H1 (cell line): ENCODE measurements around the gene UBE2E1. TPM values are rescaled to one million over a fixed set of nuclear protein-coding genes. Genes with fewer than 3 reads are reported as not detected.

Experiments
- CTCF ChIA-PET: fragments of 300-600 bp; sonication (Branson Sonifier 250); formaldehyde crosslinking; loops from one replicate; lab custom pipeline; 2021; ENCODE audit not compliant: partially characterized antibody; lab: Charles Lee
- POLR2A ChIA-PET: fragments of 300-600 bp; sonication (Branson Sonifier 250); formaldehyde crosslinking; loops from one replicate; lab custom pipeline; 2021; ENCODE audit warnings: inconsistent platforms; ENCODE audit not compliant: partially characterized antibody; lab: Charles Lee
- DNase-seq, 2 experiments: peaks; one replicate each; pipeline versions ENCODE4 v3.0.0 to v3.0.0-alpha.2; 2010 to 2022; ENCODE audit warnings: low spot score in 2 of 2, low read depth in 1 of 2, mixed read lengths in 1 of 2
- FAIRE-seq: peaks from 2 replicates; lab custom pipeline; 2011; peaks lifted over from hg19 to GRCh38; lab: Jason Lieb, UNC
- H2AFZ ChIP-seq: 2 replicates; pipeline ENCODE4 v1.8.1; 2012; ENCODE audit warnings: low read length, inconsistent platforms
- H2AK5ac ChIP-seq: 2 replicates; pipeline ENCODE4 v1.6.1; 2013; ENCODE audit warnings: low read depth, low read length
- H2BK120ac ChIP-seq: replicated peaks from 2 replicates; pipeline ENCODE3; 2013; ENCODE audit warnings: low read depth, low read length, inconsistent platforms
- H2BK12ac ChIP-seq: 2 replicates; pipeline ENCODE4 v1.6.1; 2013; ENCODE audit warnings: low read depth, low read length
- H2BK15ac ChIP-seq: 2 replicates; pipeline ENCODE4 v1.6.1; 2013; ENCODE audit warnings: low read length
- H2BK20ac ChIP-seq: 2 replicates; pipeline ENCODE4 v1.6.1; 2013; ENCODE audit warnings: low read length
- H2BK5ac ChIP-seq: 2 replicates; pipeline ENCODE4 v1.6.1; 2013; ENCODE audit warnings: low read depth, low read length
- H3K14ac ChIP-seq: 2 replicates; pipeline ENCODE4 v1.6.1; 2013; ENCODE audit warnings: inconsistent platforms; ENCODE audit not compliant: insufficient read length
- H3K18ac ChIP-seq: 2 replicates; pipeline ENCODE4 v1.6.1; 2013; ENCODE audit warnings: low read length; ENCODE audit errors: extremely low read depth
- H3K23ac ChIP-seq: 2 replicates; pipeline ENCODE4 v1.6.1; 2013; ENCODE audit warnings: inconsistent platforms; ENCODE audit not compliant: insufficient read length
- H3K23me2 ChIP-seq: 2 replicates; pipeline ENCODE4 v1.6.1; 2013; ENCODE audit warnings: low read depth, low read length
- H3K27ac ChIP-seq: 2 replicates; pipeline ENCODE4 v1.6.1; 2011; ENCODE audit warnings: low read depth, low read length, inconsistent platforms
- H3K27me3 ChIP-seq, 4 experiments: replicated peaks in 1 of 4; 1 replicate in 1 of 4; 2 replicates in 3 of 4; pipeline versions ENCODE4 v1.6.1 to v1.8.1; 2011 to 2013; ENCODE audit warnings: low read length in 3 of 4, mild to moderate bottlenecking in 3 of 4, inconsistent platforms in 2 of 4, mixed read lengths in 2 of 4, moderate library complexity in 1 of 4; ENCODE audit not compliant: control insufficient read depth in 3 of 4, insufficient read depth in 3 of 4; ENCODE audit errors: extremely low read depth in 1 of 4
- H3K36me3 ChIP-seq, 4 experiments: 2 replicates each; pipeline versions ENCODE4 v1.6.1 to v1.8.1; 2011 to 2013; ENCODE audit warnings: mild to moderate bottlenecking in 4 of 4, low read length in 3 of 4, moderate library complexity in 2 of 4, control low read depth in 1 of 4, inconsistent platforms in 1 of 4; ENCODE audit not compliant: insufficient read depth in 4 of 4, control insufficient read depth in 2 of 4
- H3K4ac ChIP-seq: replicated peaks from 2 replicates; pipeline ENCODE3; 2013; ENCODE audit warnings: low read length, low read depth, mixed read lengths, inconsistent platforms; ENCODE audit not compliant: insufficient read length
- H3K4me1 ChIP-seq, 4 experiments: replicated peaks in 1 of 4; 1 replicate in 1 of 4; 2 replicates in 3 of 4; pipeline versions ENCODE4 v1.6.1 to v1.8.1; 2011 to 2013; ENCODE audit warnings: low read length in 3 of 4, inconsistent platforms in 2 of 4, mixed read lengths in 1 of 4; ENCODE audit not compliant: insufficient read depth in 4 of 4, control insufficient read depth in 3 of 4
- H3K4me2 ChIP-seq, 2 experiments: 2 replicates each; pipeline versions ENCODE4 v1.6.1 to v1.8.1; 2011 to 2013; ENCODE audit warnings: low read depth in 2 of 2, low read length in 2 of 2, control low read depth in 1 of 2, inconsistent platforms in 1 of 2, mild to moderate bottlenecking in 1 of 2; ENCODE audit not compliant: insufficient read depth in 1 of 2
- H3K4me3 ChIP-seq, 4 experiments: fragments of 200-600, 300-600 bp in 1 of 4; sonication (generic), shearing (Covaris generic), sonication (Bioruptor Twin) in 1 of 4; 2 replicates each; pipeline versions ENCODE4 v1.5.1 to v1.8.1; 2011 to 2016; ENCODE audit warnings: low read length in 4 of 4, low read depth in 3 of 4, control low read depth in 2 of 4, inconsistent platforms in 2 of 4, mild to moderate bottlenecking in 2 of 4, mixed read lengths in 1 of 4, moderate library complexity in 1 of 4; ENCODE audit not compliant: insufficient read depth in 2 of 4; ENCODE audit errors: extremely low read depth in 1 of 4
- H3K56ac ChIP-seq: replicated peaks from 2 replicates; pipeline ENCODE3; 2013; ENCODE audit warnings: low read depth, mild to moderate bottlenecking, mixed read lengths, low read length, inconsistent platforms; ENCODE audit not compliant: insufficient read length
- H3K79me1 ChIP-seq: 2 replicates; pipeline ENCODE4 v1.6.1; 2013; ENCODE audit warnings: low read depth, low read length, control low read depth
- H3K79me2 ChIP-seq, 2 experiments: 2 replicates each; pipeline versions ENCODE4 v1.6.1 to v1.8.1; 2012 to 2013; ENCODE audit warnings: low read length in 2 of 2, mild to moderate bottlenecking in 2 of 2, inconsistent platforms in 1 of 2; ENCODE audit not compliant: insufficient read depth in 2 of 2, control insufficient read depth in 1 of 2
- H3K9ac ChIP-seq, 4 experiments: replicated peaks in 1 of 4; 1 replicate in 1 of 4; 2 replicates in 3 of 4; pipeline versions ENCODE4 v1.6.1 to v1.8.1; 2011 to 2013; ENCODE audit warnings: low read depth in 3 of 4, low read length in 3 of 4, control low read depth in 2 of 4, mild to moderate bottlenecking in 2 of 4, moderate library complexity in 2 of 4, inconsistent platforms in 1 of 4; ENCODE audit errors: extremely low read depth in 1 of 4
- H3K9me3 ChIP-seq, 2 experiments: 2 replicates each; pipeline versions ENCODE4 v1.6.1 to v1.8.1; 2012 to 2013; ENCODE audit warnings: mild to moderate bottlenecking in 2 of 2, moderate library complexity in 2 of 2, control low read depth in 1 of 2, inconsistent platforms in 1 of 2, low read depth in 1 of 2, low read length in 1 of 2, mixed read lengths in 1 of 2; ENCODE audit not compliant: insufficient read depth in 2 of 2
- H4K20me1 ChIP-seq, 2 experiments: replicated peaks in 1 of 2; 2 replicates each; pipeline versions ENCODE3 to v1.8.1; 2011 to 2013; ENCODE audit warnings: inconsistent platforms in 2 of 2, low read length in 2 of 2, mild to moderate bottlenecking in 1 of 2; ENCODE audit not compliant: insufficient read depth in 2 of 2, control insufficient read depth in 1 of 2
- H4K5ac ChIP-seq: 2 replicates; pipeline ENCODE4 v1.6.1; 2013; ENCODE audit warnings: low read length, low read depth, mixed read lengths, inconsistent platforms; ENCODE audit not compliant: insufficient read length
- H4K8ac ChIP-seq: 2 replicates; pipeline ENCODE4 v1.8.0; 2013; ENCODE audit warnings: mild to moderate bottlenecking, moderate library complexity, low read length, inconsistent platforms; ENCODE audit not compliant: insufficient read depth; ENCODE audit errors: extremely low read depth
- H4K91ac ChIP-seq: replicated peaks from 2 replicates; pipeline ENCODE3; 2013; ENCODE audit warnings: low read length, mixed read lengths, inconsistent platforms; ENCODE audit not compliant: insufficient read length
- GTF2F1 ChIP-seq: IDR thresholded peaks from 2 replicates; pipeline ENCODE4 v1.6.1; 2012; ENCODE audit warnings: low read depth, low read length, improper control_type of control experiment, borderline replicate concordance
- PHF8 ChIP-seq: fragments of 200-600 bp; sonication (generic); conservative IDR thresholded peaks from 2 replicates; pipeline ENCODE4 v1.7.1; 2012; ENCODE audit warnings: low read depth, mild to moderate bottlenecking, inconsistent platforms, low read length, moderate library complexity
- WGBS, 2 experiments: shearing (Covaris generic) in 1 of 2; methylation state at CpG; one replicate each; pipeline versions ENCODE4 v1.1.6 to v1.1.7; 2013 to 2015; ENCODE audit warnings: low lambda C conversion rate in 2 of 2, mixed read lengths in 2 of 2, inconsistent platforms in 1 of 2, low coverage in 1 of 2, missing lambda C conversion rate in 1 of 2; ENCODE audit not compliant: insufficient replicate concordance in 2 of 2, insufficient coverage in 1 of 2, insufficient read length in 1 of 2; ENCODE audit errors: extremely low coverage in 1 of 2, missing lambda C conversion rate in 1 of 2; 5-methylcytosine and 5-hydroxymethylcytosine counted together
- polyA plus RNA-seq, 7 experiments: library from polyadenylated mRNA; depleted of rRNA in 3 of 7; stranded (reverse) in 5 of 7; unstranded in 2 of 7; fragments of >200 nt in 5 of 7; fragments of 200-250 nt in 2 of 7; gene quantifications; 1 replicate in 5 of 7; 2 replicates in 1 of 7; 4 replicates in 1 of 7; pipeline versions ENCODE4 v1.2.1 to v1.2.3, GENCODE V29; 2011 to 2013; ENCODE audit warnings: missing spikeins in 2 of 7, mixed read lengths in 2 of 7
- total RNA-seq: library from RNA; stranded (reverse); fragmentation: NEBNext Ultra II Directional; extraction: Animal tissue kit (Norgen Biotek cat#: 25700); gene quantifications from 2 replicates; pipeline ENCODE4 v1.2.1, GENCODE V29; 2021

Gene UBE2E1
- total and polyA plus RNA-seq, 2 of the 8 experiments (the other 6 are each of a cell fraction or from before 2014, with no cell fraction given), result 109 to 141 TPM

DNA sequence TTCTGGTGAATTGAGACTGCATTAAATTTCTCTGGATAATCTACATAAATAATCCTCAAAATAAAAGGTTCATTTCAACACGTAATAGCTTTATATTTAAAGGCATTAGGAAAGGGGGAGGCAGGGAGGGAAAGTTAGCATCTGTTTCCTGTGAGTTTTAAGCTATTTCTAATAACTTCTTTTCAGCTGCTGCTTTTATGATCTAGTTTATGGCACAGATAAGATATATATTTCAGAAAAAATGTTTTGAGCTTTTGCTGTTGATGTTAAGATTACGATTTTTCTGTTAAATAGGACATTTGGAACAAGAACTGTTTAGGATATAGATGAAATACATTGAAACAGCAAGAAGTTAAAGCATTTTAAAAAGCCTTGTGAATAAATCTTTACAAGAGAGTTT, 30.0 kb downstream of the UBE2E1 start:
- Histone ChIP-seq H2BK15ac (no peak overlapping the region), H3K79me1 (peaks cover 4% of the 10 kb centered on the region), H2AFZ (no peak overlapping the region), H2BK20ac (no peak overlapping the region), H3K4me1 (peaks cover 0 to 4% (median 0%) of the 10 kb centered on the region in 4 experiments; a peak in 3 of 7 replicates), H3K18ac (no peak overlapping the region), H3K23ac (no peak overlapping the region), H4K8ac (no peak overlapping the region), H3K56ac (no peak overlapping the region), H2BK12ac (no peak overlapping the region), H4K5ac (no peak overlapping the region), H3K14ac (no peak overlapping the region), H3K27ac (no peak overlapping the region), H3K36me3 (no peaks in the 10 kb centered on the region), H4K20me1 (peaks cover 5 to 12% of the 10 kb centered on the region in 2 experiments), H3K23me2 (no peaks in the 10 kb centered on the region), H3K4me3 (no peak overlapping the region), H2BK120ac (no peak overlapping the region), H3K4me2 (no peak overlapping the region), H3K4ac (no peak overlapping the region), H3K27me3 (no peaks in the 10 kb centered on the region), H3K9me3 (no peaks in the 10 kb centered on the region), H2BK5ac (no peak overlapping the region), H2AK5ac (no peak overlapping the region), H3K79me2 (peaks cover 0 to 93% of the 10 kb centered on the region in 2 experiments; a peak in 3 of 4 replicates), H4K91ac (no peak overlapping the region), H3K9ac (no peak overlapping the region)
- WGBS, 2 experiments, result 79% methylated on average over 2 of the region's 2 CpGs; no CpG with 5 or more reads in 1 of the 2 experiments
- DNase-seq (no peak), FAIRE-seq (no peak)
- ChIA-PET POLR2A (interaction anchor here (1.0 to 4.1 kb wide), 3 partner anchors 25 to 111 kb away, joined by 4 to 16 read pairs (median 15); partner anchors contain the start of genes NKIRAS1 and RPL15), CTCF (interaction anchor here (0.8 to 3.7 kb wide), 6 partner anchors 10 to 53 kb away, joined by 3 to 15 read pairs (median 8); no protein-coding TSS in a partner anchor)
- no peak for TF ChIP-seq PHF8
- TF ChIP-seq GTF2F1, result no peak
